Measurements from ENCODE around the gene GMIP. TPM values are rescaled to one million over a fixed set of nuclear protein-coding genes. Genes with fewer than 3 reads are reported as not detected.

GMIP gene
- total RNA-seq, 1 donor from 2014 or later = 18.0 TPM

DNA sequence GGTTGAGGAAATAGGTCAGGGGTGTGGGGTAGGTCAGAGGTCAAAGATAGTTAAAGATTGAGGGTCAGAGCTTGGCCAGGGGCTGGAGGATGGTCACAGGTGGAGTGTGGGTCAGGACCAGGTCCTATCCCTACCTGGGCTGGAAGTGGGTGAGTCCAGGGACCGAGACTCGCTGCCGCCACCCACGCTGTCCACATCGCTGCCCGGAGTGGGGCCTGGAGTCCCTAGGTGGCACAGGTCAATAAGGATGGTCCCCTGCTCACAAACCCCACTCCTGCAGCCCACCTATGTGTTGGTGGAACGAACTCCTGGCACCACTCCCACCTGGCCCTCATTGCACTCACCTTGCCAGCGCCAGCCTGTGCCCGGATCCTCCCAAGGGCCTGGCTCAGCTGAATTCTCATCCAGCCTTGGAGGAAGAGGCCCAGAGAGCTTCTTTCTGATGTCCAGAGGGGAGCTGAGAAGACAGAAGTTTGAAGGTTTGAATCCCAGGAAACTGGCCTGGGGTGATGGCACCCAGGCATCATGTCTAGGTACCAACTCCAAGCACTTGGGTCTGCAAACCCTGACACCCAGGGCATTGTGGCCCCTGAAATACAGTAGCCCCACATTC is 6.8 kb downstream of the GMIP start:
- H3K27ac Mint-ChIP-seq (ENCODE audit: unreplicated experiment) = no peak overlapping the region
- H3K4me1 Mint-ChIP-seq (ENCODE audit: low read depth) = no peaks in the 10 kb centered on the region
- H3K36me3 Mint-ChIP-seq (ENCODE audit: low read depth) = peaks cover 22% of the 10 kb centered on the region
- no peak for DNase-seq (ENCODE audit: low spot score)
- H3K9me3 Mint-ChIP-seq (ENCODE audit: low read depth) = no peaks in the 10 kb centered on the region
- no peaks in the 10 kb centered on the region for H3K27me3 Mint-ChIP-seq (ENCODE audit: low read depth)
- H3K4me3 Mint-ChIP-seq (ENCODE audit: unreplicated experiment) = no peak overlapping the region
- TF ChIP-seq CTCF (IDR thresholded peaks at IDR 0.05) = no peak

DNA sequence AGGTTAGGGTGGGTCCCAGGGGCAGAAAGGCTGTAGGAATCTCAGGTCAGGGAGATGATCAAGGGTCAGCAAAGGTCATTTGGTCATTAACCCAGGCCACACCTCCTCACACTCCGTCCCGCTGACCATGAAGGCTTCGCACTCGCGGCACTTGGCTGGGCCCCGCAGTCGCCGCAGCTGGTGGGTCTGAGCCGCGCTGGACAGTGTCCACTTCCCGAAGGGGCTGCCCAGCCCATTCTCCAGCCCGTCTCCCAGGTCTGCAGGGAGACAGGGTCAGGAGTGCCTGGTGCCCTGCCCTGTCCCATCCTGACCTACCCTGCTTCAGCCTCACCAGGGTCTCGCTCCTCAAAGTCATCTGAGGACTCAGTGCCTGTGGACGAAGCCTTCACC is 8.1 kb downstream of the GMIP start:
- no peak overlapping the region for H3K4me3 Mint-ChIP-seq (ENCODE audit: unreplicated experiment)
- H3K36me3 Mint-ChIP-seq (ENCODE audit: low read depth) = peaks cover 22% of the 10 kb centered on the region
- no peaks in the 10 kb centered on the region for H3K4me1 Mint-ChIP-seq (ENCODE audit: low read depth)
- no peak overlapping the region for H3K27ac Mint-ChIP-seq (ENCODE audit: unreplicated experiment)
- no peaks in the 10 kb centered on the region for H3K27me3 Mint-ChIP-seq (ENCODE audit: low read depth)
- DNase-seq (ENCODE audit: low spot score) = no peak
- TF ChIP-seq CTCF (IDR thresholded peaks at IDR 0.05) = no peak
- H3K9me3 Mint-ChIP-seq (ENCODE audit: low read depth) = no peaks in the 10 kb centered on the region

- Mint-ChIP-seq H3K27me3 (ENCODE audit: low read depth) (no peaks in the 10 kb centered on the region), H3K9me3 (ENCODE audit: low read depth) (no peaks in the 10 kb centered on the region), H3K4me3 (ENCODE audit: unreplicated experiment) (no peak overlapping the region), H3K4me1 (ENCODE audit: low read depth) (no peaks in the 10 kb centered on the region), H3K27ac (ENCODE audit: unreplicated experiment) (no peak overlapping the region), H3K36me3 (ENCODE audit: low read depth) (peaks cover 22% of the 10 kb centered on the region)
- DNase-seq (ENCODE audit: low spot score) = no peak
- no peak for TF ChIP-seq CTCF (IDR thresholded peaks at IDR 0.05)
Observed at GRCh38 chr19:19634516-19635312, 8.7 kb downstream of the GMIP start.

- no peak for DNase-seq (ENCODE audit: low spot score)
- no peak overlapping the region for H3K27ac Mint-ChIP-seq (ENCODE audit: unreplicated experiment)
- H3K36me3 Mint-ChIP-seq (ENCODE audit: low read depth) = peaks cover 22% of the 10 kb centered on the region
- H3K4me3 Mint-ChIP-seq (ENCODE audit: unreplicated experiment) = no peak overlapping the region
- H3K27me3 Mint-ChIP-seq (ENCODE audit: low read depth) = no peaks in the 10 kb centered on the region
- H3K4me1 Mint-ChIP-seq (ENCODE audit: low read depth) = peaks cover under 1% of the 10 kb centered on the region
- no peak for TF ChIP-seq CTCF (IDR thresholded peaks at IDR 0.05)
- no peaks in the 10 kb centered on the region for H3K9me3 Mint-ChIP-seq (ENCODE audit: low read depth)
Observed at GRCh38 chr19:19633711-19634515, 9.5 kb downstream of the GMIP start.

- no peak for TF ChIP-seq CTCF (IDR thresholded peaks at IDR 0.05)
- H3K9me3 Mint-ChIP-seq (ENCODE audit: low read depth) = no peaks in the 10 kb centered on the region
- H3K36me3 Mint-ChIP-seq (ENCODE audit: low read depth) = peaks cover 22% of the 10 kb centered on the region
- peaks cover 7% of the 10 kb centered on the region for H3K4me1 Mint-ChIP-seq (ENCODE audit: low read depth)
- H3K27ac Mint-ChIP-seq (ENCODE audit: unreplicated experiment) = no peak overlapping the region
- no peaks in the 10 kb centered on the region for H3K27me3 Mint-ChIP-seq (ENCODE audit: low read depth)
- no peak for DNase-seq (ENCODE audit: low spot score)
- no peak overlapping the region for H3K4me3 Mint-ChIP-seq (ENCODE audit: unreplicated experiment)
Observed at GRCh38 chr19:19632661-19633060, 10.8 kb downstream of the GMIP start.

Data from chondrocyte (in vitro differentiated cells).